ENCODE data around the gene ADAMTS9. TPM values are rescaled to one million over a fixed set of nuclear protein-coding genes. Genes with fewer than 3 reads are reported as not detected.

The ADAMTS9 gene
- total RNA-seq, 1 donor from 2014 or later = 96.2 TPM

DNA sequence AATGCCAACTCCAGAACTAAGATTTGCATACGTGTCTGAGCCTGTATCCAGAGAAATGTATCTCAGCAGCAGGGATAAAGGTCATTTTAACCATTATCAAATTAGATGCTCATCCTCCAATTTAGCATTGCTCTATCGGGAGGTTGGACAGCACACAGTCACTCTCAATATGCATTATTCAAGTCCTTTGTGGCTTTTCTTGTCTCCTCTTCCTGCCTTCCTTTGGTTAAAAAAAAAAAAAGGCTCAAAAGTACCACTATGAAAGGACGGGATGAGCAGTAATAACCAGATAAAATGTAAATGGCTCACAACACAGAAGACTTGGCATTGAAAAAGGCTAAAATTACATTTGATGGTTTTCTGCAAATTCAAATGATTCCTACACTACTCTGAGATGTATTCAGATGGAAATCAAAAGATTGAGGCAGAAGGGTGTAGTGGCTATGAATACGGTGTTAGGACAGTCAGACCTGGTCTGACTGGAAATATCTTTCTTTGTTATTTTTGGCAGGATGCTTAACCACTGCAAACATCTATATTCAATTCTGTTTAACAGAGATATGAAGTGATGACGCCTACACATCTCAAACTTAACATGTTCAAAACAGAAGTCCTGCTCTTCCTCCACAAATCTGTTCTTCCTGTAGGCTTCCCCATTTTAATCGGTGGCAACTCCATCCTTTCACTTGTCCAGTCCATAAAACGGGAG, 109.6 kb downstream of the ADAMTS9 start:
- no peak for DNase-seq (ENCODE audit: extremely low read depth, low read depth, low spot score)

DNA sequence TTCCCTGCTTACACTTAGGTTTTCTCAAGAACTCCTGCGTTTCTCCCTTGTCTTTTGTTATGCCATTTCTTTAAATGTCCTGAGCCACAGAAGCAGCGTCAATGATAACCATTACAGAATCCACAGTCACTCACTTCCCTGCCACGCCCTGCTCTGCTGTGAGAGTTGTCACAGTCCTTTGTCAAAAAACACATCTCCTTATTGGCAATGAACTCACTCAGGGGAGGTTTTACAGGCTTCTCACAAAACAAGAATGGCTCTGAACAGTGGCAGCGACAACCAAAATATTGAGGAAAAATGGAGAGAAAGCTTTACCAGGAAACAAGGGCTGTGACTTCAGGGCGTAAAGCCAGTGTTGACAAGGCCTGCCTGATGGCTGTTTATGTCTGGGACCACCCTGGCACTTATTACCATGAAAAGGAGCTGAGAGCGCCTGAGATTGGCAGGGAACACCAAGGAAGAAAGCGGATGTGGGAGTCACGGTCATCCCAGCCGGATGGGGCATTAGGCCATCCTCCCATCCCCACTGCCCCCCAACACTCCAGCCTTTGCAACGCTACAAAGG, 111.5 kb downstream of the ADAMTS9 start:
- no peak for DNase-seq (ENCODE audit: extremely low read depth, low read depth, low spot score)

DNA sequence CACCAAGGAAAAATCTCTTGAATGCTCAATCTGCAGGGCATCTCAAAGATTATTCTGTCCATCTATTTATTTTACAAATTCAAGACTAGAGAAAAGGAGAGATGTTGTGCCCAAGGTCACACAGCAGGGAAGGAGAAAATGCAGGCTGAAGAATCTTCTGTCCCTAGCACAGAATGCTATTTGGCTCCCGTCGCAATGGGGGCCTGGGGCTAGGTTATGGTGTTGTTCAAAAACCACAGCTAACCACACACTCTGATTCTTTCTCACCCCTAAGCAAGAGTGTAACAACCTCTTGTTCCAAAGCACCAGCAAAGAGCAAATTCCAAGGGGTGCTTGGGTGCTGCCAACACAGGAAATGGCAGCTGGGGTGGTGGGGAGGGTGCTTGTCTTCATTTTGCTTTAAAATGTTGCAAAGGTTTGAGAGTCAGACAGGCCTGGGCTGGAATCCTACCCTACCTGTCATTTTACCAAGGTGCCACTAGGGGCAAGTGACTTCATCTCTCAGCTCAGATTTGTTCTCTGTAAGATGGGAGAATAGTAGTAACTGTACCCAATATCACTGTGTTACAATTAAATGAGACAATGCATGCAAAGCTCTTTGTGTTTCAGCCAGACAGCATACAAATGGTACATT, 112.5 kb downstream of the ADAMTS9 start:
- no peak for DNase-seq (ENCODE audit: extremely low read depth, low read depth, low spot score)

DNA sequence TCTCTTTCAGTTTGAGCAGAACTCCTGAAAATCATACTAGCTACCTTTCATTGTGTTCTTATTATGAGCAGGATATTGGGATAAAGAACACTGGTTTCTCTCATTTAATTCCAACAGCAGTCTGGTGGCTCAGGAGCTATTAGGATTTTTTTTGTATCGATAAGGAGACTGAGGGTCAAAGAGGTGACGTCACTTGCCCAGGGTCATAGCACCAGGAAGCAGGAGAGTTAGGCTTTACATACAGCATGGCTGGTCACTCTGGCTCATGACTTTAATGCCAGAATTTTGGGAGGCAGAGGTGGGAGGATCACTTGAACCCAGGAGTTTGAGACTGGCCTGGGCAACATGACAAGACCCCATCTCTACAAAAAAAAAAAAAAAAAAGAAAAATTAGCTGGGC, 113.6 kb downstream of the ADAMTS9 start:
- DNase-seq (ENCODE audit: extremely low read depth, low read depth, low spot score) = no peak

- no peak for DNase-seq (ENCODE audit: extremely low read depth, low read depth, low spot score)
These were observed 115.8 kb downstream of the ADAMTS9 start for GRCh38 chr3:64571982-64572381.

DNA sequence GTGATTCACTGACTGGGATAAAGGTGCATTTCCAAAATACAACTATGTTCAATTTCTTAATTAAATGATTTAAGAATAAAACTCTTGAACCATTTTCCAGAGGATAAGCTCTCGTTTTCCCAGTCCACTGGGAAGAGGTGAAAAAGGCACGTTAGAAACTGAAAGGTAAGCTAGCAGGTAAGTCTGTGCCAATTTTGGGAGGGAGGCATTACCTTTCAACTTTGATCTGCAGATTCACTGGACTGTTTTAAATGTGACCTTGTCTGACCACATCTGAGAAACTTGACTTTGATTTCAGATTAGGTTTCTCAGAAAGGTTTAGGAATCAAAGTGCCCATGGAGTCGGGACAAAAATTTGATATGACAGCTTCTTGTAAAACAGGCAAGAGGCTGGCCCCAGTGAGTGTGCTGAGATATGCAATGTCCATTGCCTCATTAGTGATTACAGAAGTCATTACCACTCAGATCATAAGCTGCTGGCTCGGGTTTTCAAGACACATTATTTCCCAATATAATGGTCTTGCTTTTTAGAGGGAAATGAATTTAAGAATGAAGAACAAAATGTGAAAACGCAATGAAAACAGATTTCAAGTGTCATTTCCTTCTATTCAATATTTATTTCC, 118.8 kb downstream of the ADAMTS9 start:
- DNase-seq (ENCODE audit: extremely low read depth, low read depth, low spot score) = no peak

GRCh38 chr3:64566859-64567258, 120.9 kb downstream of the ADAMTS9 start:
- no peak for DNase-seq (ENCODE audit: extremely low read depth, low read depth, low spot score)

GRCh38 chr3:64563751-64564150, 124.0 kb downstream of the ADAMTS9 start:
- no peak for DNase-seq (ENCODE audit: extremely low read depth, low read depth, low spot score)

DNA sequence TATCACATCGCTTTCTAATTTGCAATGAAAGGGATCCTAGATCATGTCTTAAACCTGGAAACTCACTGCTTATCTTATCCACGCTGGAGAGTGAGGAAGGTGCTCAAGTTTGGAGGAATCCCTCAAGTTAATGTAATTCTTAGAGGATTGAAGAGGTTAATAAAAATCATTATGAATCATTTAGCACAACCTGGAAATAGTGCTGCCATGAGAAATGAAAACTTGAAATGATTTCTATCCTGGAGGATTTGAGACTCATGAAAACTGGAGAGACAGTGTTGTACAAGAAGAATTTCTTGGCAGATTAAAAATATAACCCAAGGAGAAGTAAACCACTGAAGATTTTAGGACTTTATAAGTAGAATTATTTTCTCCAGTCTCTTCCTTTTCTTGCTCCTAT, 125.9 kb downstream of the ADAMTS9 start:
- DNase-seq (ENCODE audit: extremely low read depth, low read depth, low spot score) = no peak

DNA sequence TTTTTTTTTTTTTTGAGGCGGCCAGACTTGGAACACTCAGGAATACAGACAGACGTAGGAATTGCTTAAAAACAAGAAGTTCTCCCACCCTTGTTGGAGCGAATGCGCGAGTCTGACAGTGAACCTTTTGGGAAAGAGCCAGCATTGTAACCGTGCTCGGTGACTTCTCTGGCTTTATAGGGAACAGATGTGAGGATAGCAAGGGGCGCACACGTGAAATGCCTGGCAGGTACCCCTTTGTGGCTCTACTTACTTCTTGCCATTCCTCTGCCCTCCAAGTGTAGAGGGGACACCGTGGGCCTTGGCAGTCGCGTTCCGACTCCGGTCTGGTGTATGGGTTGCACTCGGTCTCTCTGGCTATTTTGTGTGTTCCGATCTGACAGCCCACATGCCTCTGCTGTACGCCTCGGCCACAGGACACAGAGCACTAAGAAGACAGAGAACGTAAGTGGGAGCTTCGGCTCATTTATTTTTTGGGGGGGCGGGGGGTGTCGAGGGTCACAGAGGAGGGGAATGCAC, 126.4 kb downstream of the ADAMTS9 start:
- no peak for DNase-seq (ENCODE audit: extremely low read depth, low read depth, low spot score)

GRCh38 chr3:64560791-64561190, 127.0 kb downstream of the ADAMTS9 start:
- no peak for DNase-seq (ENCODE audit: extremely low read depth, low read depth, low spot score)

- DNase-seq (ENCODE audit: extremely low read depth, low read depth, low spot score) = no peak
These were observed 128.2 kb downstream of the ADAMTS9 start for GRCh38 chr3:64559588-64559987.

- DNase-seq (ENCODE audit: extremely low read depth, low read depth, low spot score) = no peak
These were observed 131.8 kb downstream of the ADAMTS9 start for GRCh38 chr3:64556046-64556445.

GRCh38 chr3:64555351-64555750, 132.4 kb downstream of the ADAMTS9 start:
- DNase-seq (ENCODE audit: extremely low read depth, low read depth, low spot score) = no peak

GRCh38 chr3:64554096-64554920, 133.5 kb downstream of the ADAMTS9 start:
- DNase-seq (ENCODE audit: extremely low read depth, low read depth, low spot score) = no peak

DNA sequence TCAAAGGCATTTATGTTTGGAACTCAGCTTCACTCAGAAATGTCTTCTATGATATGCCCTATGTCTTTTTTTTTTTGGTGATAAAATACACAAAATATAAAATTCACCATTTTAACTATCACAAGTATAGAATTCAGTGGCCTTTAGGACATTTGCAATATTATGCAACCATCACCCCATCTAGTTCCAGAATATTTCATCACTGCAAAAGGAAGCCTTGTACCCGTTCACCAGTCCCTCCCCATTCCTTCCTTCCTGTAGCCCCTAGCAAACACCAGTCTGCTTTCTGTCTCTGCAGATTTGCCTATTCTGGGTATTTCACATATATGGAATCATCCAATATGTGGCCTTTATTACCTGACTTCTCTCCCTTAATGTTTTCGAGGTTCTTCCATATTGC, 134.8 kb downstream of the ADAMTS9 start:
- no peak for DNase-seq (ENCODE audit: extremely low read depth, low read depth, low spot score)

GRCh38 chr3:64552160-64552559, 135.6 kb downstream of the ADAMTS9 start:
- DNase-seq (ENCODE audit: extremely low read depth, low read depth, low spot score) = no peak

GRCh38 chr3:64551697-64552096, 136.1 kb downstream of the ADAMTS9 start:
- DNase-seq (ENCODE audit: extremely low read depth, low read depth, low spot score) = no peak

DNA sequence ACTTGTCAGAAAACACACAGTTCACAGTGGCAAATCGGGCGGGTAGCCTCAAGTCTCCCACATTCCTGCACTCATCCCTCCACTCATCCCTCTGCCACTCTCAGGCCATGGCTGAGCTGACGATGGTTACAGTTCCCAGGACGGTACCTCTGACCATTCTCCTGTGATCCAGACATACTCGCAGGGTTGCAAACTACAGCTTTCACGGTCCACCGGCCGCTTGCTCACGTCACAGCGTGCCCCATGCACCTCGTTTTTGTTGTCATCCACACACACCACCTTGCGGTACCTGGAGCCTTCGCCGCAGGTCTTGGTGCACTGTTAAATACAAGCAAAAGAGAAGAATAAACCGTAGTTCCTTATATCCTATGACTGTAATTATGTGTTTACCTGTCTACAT, 137.1 kb downstream of the ADAMTS9 start:
- no peak for DNase-seq (ENCODE audit: extremely low read depth, low read depth, low spot score)

GRCh38 chr3:64549869-64550268, 137.9 kb downstream of the ADAMTS9 start:
- DNase-seq (ENCODE audit: extremely low read depth, low read depth, low spot score) = no peak

Measured in glomerular endothelial cell (primary cell).